T-helper 1 cell treated with Interleukin-12 subunit alpha and Interleukin-12 subunit beta and Interleukin-4 antibody, amounts not matched to agents 30 μg/mL and 1 μg/mL, for 36 hours (primary cell): Measurements from ENCODE around the gene HPS4.
"Not testable (repeated sequence)": the region's sequence is repeated elsewhere in the genome, so short reads cannot be mapped to it uniquely, and the experiment has no call there.

Experiments used
- H3K27ac Mint-ChIP-seq: one replicate; pipeline ENCODE4 v1.8.0; 2021; ENCODE audit warnings: mild to moderate bottlenecking, mixed read lengths
- H3K27me3 Mint-ChIP-seq: one replicate; pipeline ENCODE4 v1.8.0; 2021; ENCODE audit warnings: low read depth, mixed read lengths
- H3K36me3 Mint-ChIP-seq: one replicate; pipeline ENCODE4 v1.8.0; 2021; ENCODE audit warnings: low read depth, mixed read lengths
- H3K4me1 Mint-ChIP-seq: one replicate; pipeline ENCODE4 v1.8.0; 2021; ENCODE audit warnings: low read depth, mixed read lengths
- H3K4me3 Mint-ChIP-seq: one replicate; pipeline ENCODE4 v1.8.0; 2021; ENCODE audit warnings: mild to moderate bottlenecking, moderate library complexity, mixed read lengths
- H3K9me3 Mint-ChIP-seq: one replicate; pipeline ENCODE4 v1.8.0; 2021; ENCODE audit warnings: mixed read lengths

The HPS4 gene

GRCh38 chr22:26483439-26484359, at the start of gene HPS4, which contains the start of gene SRRD:
TSS of gene HPS4 (minus strand) at chr22:26483783. CDS start at chr22:26481762, 2,021 bp downstream.
TSS of gene SRRD (plus strand) at chr22:26483877. CDS start at chr22:26483891, 14 bp downstream.
- Mint-ChIP-seq H3K9me3 (no peaks in the 10 kb centered on the region), H3K27ac (peak within 1 kb of the TSS; percentile 87), H3K4me3 (peak within 1 kb of the TSS; percentile 96), H3K27me3 (no peaks in the 10 kb centered on the region), H3K36me3 (peaks cover 10% of the 10 kb centered on the region), H3K4me1 (peaks cover 57% of the 10 kb centered on the region)

DNA sequence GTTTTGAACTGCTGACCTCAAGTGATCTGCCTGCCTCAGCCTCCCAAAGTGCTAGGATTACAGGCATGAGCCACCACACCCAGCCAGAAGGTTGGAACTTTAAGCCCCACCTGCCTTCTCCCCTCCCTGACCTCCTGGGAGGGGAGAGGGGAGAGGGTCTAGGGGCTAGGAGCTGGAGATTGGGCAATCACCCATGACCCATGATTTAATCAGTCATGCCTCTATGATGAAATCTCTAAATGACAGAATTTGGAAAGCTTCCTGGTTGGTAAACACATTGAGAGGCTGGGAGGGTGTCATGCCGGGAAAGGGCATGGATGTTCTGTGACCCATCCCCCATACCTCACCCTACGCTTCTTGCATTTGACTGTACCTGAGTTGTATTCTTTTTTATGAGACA, 45.8 kb upstream of the HPS4 start:
- peaks cover 15% of the 10 kb centered on the region for H3K4me1 Mint-ChIP-seq
- H3K9me3 Mint-ChIP-seq, result no peaks in the 10 kb centered on the region
- no peaks in the 10 kb centered on the region for H3K27me3 Mint-ChIP-seq
- no peak overlapping the region for H3K4me3 Mint-ChIP-seq
- peaks cover 50% of the 10 kb centered on the region for H3K36me3 Mint-ChIP-seq
- no peak overlapping the region for H3K27ac Mint-ChIP-seq

DNA sequence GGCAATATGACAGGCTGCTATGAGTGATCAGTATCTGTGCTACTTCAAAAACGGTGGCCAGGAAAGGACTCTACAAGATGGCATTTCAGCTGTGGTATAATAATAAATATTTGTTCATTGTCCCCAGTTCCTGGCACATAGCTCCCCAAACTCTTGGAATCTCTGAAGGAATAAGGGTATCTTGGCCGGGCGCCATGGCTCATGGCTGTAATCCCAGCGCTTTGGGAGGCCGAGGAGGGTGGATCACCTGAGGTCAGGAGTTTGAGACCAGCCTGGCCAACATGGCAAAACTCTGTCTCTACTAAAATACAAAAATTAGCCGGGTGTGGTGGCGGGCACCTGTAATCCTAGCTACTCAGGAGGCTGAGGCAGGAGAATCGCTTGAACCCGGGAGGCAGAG, 44.9 kb upstream of the HPS4 start:
- H3K27ac Mint-ChIP-seq, H3K27me3 Mint-ChIP-seq, H3K4me3 Mint-ChIP-seq, H3K4me1 Mint-ChIP-seq, H3K9me3 Mint-ChIP-seq: not testable (repeated sequence)
- H3K36me3 Mint-ChIP-seq, result peaks cover 50% of the 10 kb centered on the region

- H3K4me1 Mint-ChIP-seq, result peaks cover 8% of the 10 kb centered on the region
- no peak overlapping the region for H3K27ac Mint-ChIP-seq
- no peaks in the 10 kb centered on the region for H3K27me3 Mint-ChIP-seq
- no peaks in the 10 kb centered on the region for H3K9me3 Mint-ChIP-seq
- H3K36me3 Mint-ChIP-seq, result peaks cover 51% of the 10 kb centered on the region
- no peak overlapping the region for H3K4me3 Mint-ChIP-seq
These were observed 44.2 kb upstream of the HPS4 start for GRCh38 chr22:26527574-26528465.

GRCh38 chr22:26527167-26527566, 43.6 kb upstream of the HPS4 start:
- no peaks in the 10 kb centered on the region for H3K27me3 Mint-ChIP-seq
- no peaks in the 10 kb centered on the region for H3K9me3 Mint-ChIP-seq
- no peak overlapping the region for H3K27ac Mint-ChIP-seq
- no peak overlapping the region for H3K4me3 Mint-ChIP-seq
- peaks cover 50% of the 10 kb centered on the region for H3K36me3 Mint-ChIP-seq
- H3K4me1 Mint-ChIP-seq, result peaks cover 2% of the 10 kb centered on the region

DNA sequence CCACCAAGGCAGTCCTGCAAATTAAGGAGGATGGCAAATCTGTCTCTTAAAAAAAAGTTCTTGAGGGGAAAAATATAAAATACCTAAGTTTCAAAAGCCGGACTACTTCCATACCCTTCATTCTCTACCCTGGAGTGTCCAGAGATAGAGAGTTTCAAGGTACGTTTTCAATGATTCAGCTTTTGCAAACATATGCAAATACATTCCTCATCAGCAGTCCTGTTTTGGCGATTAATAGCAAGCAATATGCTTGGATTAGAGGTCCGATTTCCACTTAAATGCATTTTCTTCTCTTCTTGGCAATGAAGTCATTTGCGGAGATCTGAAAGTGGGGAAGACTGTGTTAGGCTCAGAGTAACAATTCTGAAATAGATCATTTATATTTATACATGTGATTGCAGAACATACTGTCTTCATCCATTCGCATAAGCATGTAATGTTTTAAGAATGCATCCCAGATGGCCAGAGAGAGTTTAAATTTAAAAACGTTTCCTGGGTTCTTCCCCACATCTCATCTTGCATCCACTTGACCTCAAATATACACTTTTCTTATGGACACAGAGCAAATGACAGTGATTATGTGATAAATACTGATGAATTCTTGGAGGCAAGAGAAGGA, 42.5 kb upstream of the HPS4 start:
- Mint-ChIP-seq H3K27ac (no peak overlapping the region), H3K4me1 (no peaks in the 10 kb centered on the region), H3K36me3 (peaks cover 47% of the 10 kb centered on the region), H3K4me3 (no peak overlapping the region), H3K27me3 (no peaks in the 10 kb centered on the region), H3K9me3 (no peaks in the 10 kb centered on the region)

- Mint-ChIP-seq H3K27ac (no peak overlapping the region), H3K4me3 (no peak overlapping the region), H3K4me1 (no peaks in the 10 kb centered on the region), H3K36me3 (peaks cover 39% of the 10 kb centered on the region), H3K27me3 (no peaks in the 10 kb centered on the region), H3K9me3 (no peaks in the 10 kb centered on the region)
These were observed 41.3 kb upstream of the HPS4 start for GRCh38 chr22:26524870-26525269.

- Mint-ChIP-seq H3K4me3 (no peak overlapping the region), H3K9me3 (no peaks in the 10 kb centered on the region), H3K27ac (no peak overlapping the region), H3K4me1 (no peaks in the 10 kb centered on the region), H3K27me3 (no peaks in the 10 kb centered on the region), H3K36me3 (peaks cover 33% of the 10 kb centered on the region)
These were observed 39.0 kb upstream of the HPS4 start for GRCh38 chr22:26522592-26522991.

GRCh38 chr22:26522012-26522411, 38.4 kb upstream of the HPS4 start:
- Mint-ChIP-seq H3K4me1 (no peaks in the 10 kb centered on the region), H3K4me3 (no peak overlapping the region), H3K36me3 (peaks cover 29% of the 10 kb centered on the region), H3K27me3 (no peaks in the 10 kb centered on the region), H3K9me3 (no peaks in the 10 kb centered on the region), H3K27ac (no peak overlapping the region)

- Mint-ChIP-seq H3K4me3 (no peak overlapping the region), H3K4me1 (peaks cover 20% of the 10 kb centered on the region), H3K9me3 (no peaks in the 10 kb centered on the region), H3K36me3 (peaks cover 4% of the 10 kb centered on the region), H3K27ac (no peak overlapping the region), H3K27me3 (no peaks in the 10 kb centered on the region)
These were observed 33.8 kb upstream of the HPS4 start for GRCh38 chr22:26517429-26517828.

- peaks cover 24% of the 10 kb centered on the region for H3K4me1 Mint-ChIP-seq
- no peaks in the 10 kb centered on the region for H3K9me3 Mint-ChIP-seq
- no peak overlapping the region for H3K27ac Mint-ChIP-seq
- H3K27me3 Mint-ChIP-seq, result no peaks in the 10 kb centered on the region
- no peak overlapping the region for H3K4me3 Mint-ChIP-seq
- H3K36me3 Mint-ChIP-seq, result peaks cover 4% of the 10 kb centered on the region
These were observed 32.9 kb upstream of the HPS4 start for GRCh38 chr22:26516503-26516902.

GRCh38 chr22:26515931-26516330, 32.3 kb upstream of the HPS4 start:
- H3K4me1 Mint-ChIP-seq, result peaks cover 30% of the 10 kb centered on the region
- no peaks in the 10 kb centered on the region for H3K9me3 Mint-ChIP-seq
- peaks cover 5% of the 10 kb centered on the region for H3K36me3 Mint-ChIP-seq
- no peak overlapping the region for H3K4me3 Mint-ChIP-seq
- no peaks in the 10 kb centered on the region for H3K27me3 Mint-ChIP-seq
- H3K27ac Mint-ChIP-seq, result peak overlapping the region; percentile 11

GRCh38 chr22:26514419-26515161, 31.0 kb upstream of the HPS4 start:
- no peaks in the 10 kb centered on the region for H3K27me3 Mint-ChIP-seq
- peak overlapping the region; percentile 71 for H3K27ac Mint-ChIP-seq
- H3K9me3 Mint-ChIP-seq, result no peaks in the 10 kb centered on the region
- H3K4me3 Mint-ChIP-seq, result no peak overlapping the region
- H3K4me1 Mint-ChIP-seq, result peaks cover 39% of the 10 kb centered on the region
- H3K36me3 Mint-ChIP-seq, result peaks cover 15% of the 10 kb centered on the region

GRCh38 chr22:26513838-26514237, 30.3 kb upstream of the HPS4 start:
- no peaks in the 10 kb centered on the region for H3K27me3 Mint-ChIP-seq
- H3K27ac Mint-ChIP-seq, result peak overlapping the region; percentile 92
- peak overlapping the region; percentile 9 for H3K4me3 Mint-ChIP-seq
- peaks cover 43% of the 10 kb centered on the region for H3K4me1 Mint-ChIP-seq
- H3K9me3 Mint-ChIP-seq, result no peaks in the 10 kb centered on the region
- peaks cover 22% of the 10 kb centered on the region for H3K36me3 Mint-ChIP-seq
